GM12874 (cell line): Measurements from ENCODE around the gene CD8A.

Experiments
- CTCF ChIP-seq: IDR thresholded peaks from 2 replicates; pipeline ENCODE4 v1.5.1; 2011; ENCODE audit warnings: low read depth, mild to moderate bottlenecking, control low read depth, low read length, moderate library complexity; ENCODE audit not compliant: insufficient read depth

The CD8A gene

GRCh38 chr2:86822668-86823345, 32.1 kb upstream of the CD8A start:
- no peak for TF ChIP-seq CTCF

GRCh38 chr2:86821842-86822241, 31.1 kb upstream of the CD8A start:
- no peak for TF ChIP-seq CTCF

GRCh38 chr2:86821306-86821705, 30.6 kb upstream of the CD8A start:
- no peak for TF ChIP-seq CTCF

GRCh38 chr2:86818957-86819356, 28.2 kb upstream of the CD8A start:
- TF ChIP-seq CTCF = no peak

GRCh38 chr2:86818114-86818801, 27.5 kb upstream of the CD8A start:
- no peak for TF ChIP-seq CTCF

- no peak for TF ChIP-seq CTCF
Observed at GRCh38 chr2:86815611-86816010, 24.9 kb upstream of the CD8A start.

GRCh38 chr2:86809481-86810121, 18.9 kb upstream of the CD8A start:
- no peak for TF ChIP-seq CTCF
